Vagina (tissue), 2 donors: ENCODE results near the gene CCDC28A.

Source experiments
- POLR2A ChIP-seq, 2 donors: fragments of 450-650 bp; IDR thresholded peaks; one replicate each; pipeline ENCODE4 v1.6.1; 2017; ENCODE audit warnings: antibody characterized with exemption in 2 of 2, mild to moderate bottlenecking in 2 of 2, moderate library complexity in 2 of 2
- TF ChIP-seq, protein P1 (sequence below), 3 experiments: fragments of 450-650 bp in 2 of 3; fragments of 200-600 bp in 1 of 3; sonication (generic) in 1 of 3; IDR thresholded peaks; one replicate each; pipeline ENCODE4 v1.5.1; 2017 to 2019; ENCODE audit warnings: antibody characterized with exemption in 3 of 3, mild to moderate bottlenecking in 2 of 3, moderate library complexity in 2 of 3

DNA sequence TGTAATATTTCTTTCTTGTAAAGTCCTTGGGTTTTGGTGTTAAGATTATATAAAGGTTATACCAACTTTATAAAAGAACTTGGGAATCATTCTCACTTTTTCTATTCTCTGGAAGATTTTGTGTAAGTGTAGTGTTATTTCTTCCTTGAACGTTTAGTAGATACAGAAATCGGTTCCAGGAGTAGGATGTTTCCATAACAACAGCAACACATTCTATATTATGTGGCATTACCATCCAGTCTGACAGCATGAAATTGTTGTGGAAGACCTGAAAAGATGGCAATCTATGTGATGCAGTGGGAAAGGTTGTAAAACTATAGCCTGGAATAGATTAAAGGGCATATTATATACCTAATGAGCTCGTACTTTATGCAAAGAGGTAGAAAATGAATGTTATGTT, 36.1 kb downstream of the CCDC28A start:
- TF ChIP-seq, protein P1, sequence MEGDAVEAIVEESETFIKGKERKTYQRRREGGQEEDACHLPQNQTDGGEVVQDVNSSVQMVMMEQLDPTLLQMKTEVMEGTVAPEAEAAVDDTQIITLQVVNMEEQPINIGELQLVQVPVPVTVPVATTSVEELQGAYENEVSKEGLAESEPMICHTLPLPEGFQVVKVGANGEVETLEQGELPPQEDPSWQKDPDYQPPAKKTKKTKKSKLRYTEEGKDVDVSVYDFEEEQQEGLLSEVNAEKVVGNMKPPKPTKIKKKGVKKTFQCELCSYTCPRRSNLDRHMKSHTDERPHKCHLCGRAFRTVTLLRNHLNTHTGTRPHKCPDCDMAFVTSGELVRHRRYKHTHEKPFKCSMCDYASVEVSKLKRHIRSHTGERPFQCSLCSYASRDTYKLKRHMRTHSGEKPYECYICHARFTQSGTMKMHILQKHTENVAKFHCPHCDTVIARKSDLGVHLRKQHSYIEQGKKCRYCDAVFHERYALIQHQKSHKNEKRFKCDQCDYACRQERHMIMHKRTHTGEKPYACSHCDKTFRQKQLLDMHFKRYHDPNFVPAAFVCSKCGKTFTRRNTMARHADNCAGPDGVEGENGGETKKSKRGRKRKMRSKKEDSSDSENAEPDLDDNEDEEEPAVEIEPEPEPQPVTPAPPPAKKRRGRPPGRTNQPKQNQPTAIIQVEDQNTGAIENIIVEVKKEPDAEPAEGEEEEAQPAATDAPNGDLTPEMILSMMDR (IDR thresholded peaks at IDR 0.05) = no peak
- no peak for TF ChIP-seq POLR2A (IDR thresholded peaks at IDR 0.05)
